Ovary (tissue), 9 donors: Measurements from ENCODE around the gene SLC7A5. TPM values are rescaled to one million over a fixed set of nuclear protein-coding genes. Genes with fewer than 3 reads are reported as not detected.

Experiments
- DNase-seq, 5 donors: peaks; one replicate each; pipeline ENCODE4 v3.0.0-alpha.2; 2019 to 2020
- H3K27ac ChIP-seq, 2 donors: fragments of 200-600 bp; one replicate each; pipeline versions ENCODE4 v1.5.1 to v1.8.0; 2019 to 2022
- H3K27me3 ChIP-seq: fragments of 200-600 bp; one replicate; pipeline ENCODE4 v1.8.0; 2022
- H3K36me3 ChIP-seq: fragments of 200-600 bp; sonication (generic); one replicate; pipeline ENCODE4 v1.5.1; 2019
- H3K4me1 ChIP-seq: one replicate; pipeline ENCODE4 v1.8.1; 2013; ENCODE audit warnings: mild to moderate bottlenecking, moderate library complexity; ENCODE audit not compliant: insufficient read depth
- H3K4me3 ChIP-seq: fragments of 200-600 bp; sonication (generic); one replicate; pipeline ENCODE4 v1.5.1; 2017
- H3K9me3 ChIP-seq, 2 donors: fragments of 200-600 bp in 1 of 2; sonication (generic) in 1 of 2; one replicate each; pipeline versions ENCODE4 v1.5.1 to v1.8.1; 2013 to 2019; ENCODE audit warnings: mild to moderate bottlenecking in 1 of 2, moderate library complexity in 1 of 2
- CTCF ChIP-seq, 3 donors: fragments of 450-650 bp in 2 of 3; fragments of 200-600 bp in 1 of 3; IDR thresholded peaks; one replicate each; pipeline versions ENCODE4 v1.5.1 to v1.8.0; 2016 to 2022; ENCODE audit warnings: antibody characterized with exemption in 3 of 3, mild to moderate bottlenecking in 1 of 3
- EP300 ChIP-seq: sonication (generic); formaldehyde crosslinking; IDR thresholded peaks from one replicate; pipeline ENCODE4 v1.6.1; 2017; ENCODE audit warnings: antibody characterized with exemption
- POLR2A ChIP-seq: fragments of 450-650 bp; IDR thresholded peaks from one replicate; pipeline ENCODE4 v1.6.1; 2017; ENCODE audit warnings: antibody characterized with exemption, mild to moderate bottlenecking, moderate library complexity
- WGBS, 3 donors: extraction: QIAGEN DNeasy Blood & Tissue Kit in 1 of 3; methylation state at CpG; one replicate each; pipeline versions ENCODE4 v1.1.5 to v1.1.7; 2013 to 2017; 5-methylcytosine and 5-hydroxymethylcytosine counted together
- intact Hi-C, 4 donors: fragments of 100-400 bp; cut with DNase I; formaldehyde crosslinking; loops; one replicate each; pipeline versions ENCODE4 v1.11.0 to v1.15.1; 2022 to 2023
- polyA plus RNA-seq, 2 donors: library from polyadenylated mRNA; stranded (reverse); fragments of 200-250 nt in 1 of 2; fragments of 350-450 nt in 1 of 2; fragmentation: Illumina TruSeq in 1 of 2; extraction: RNeasy Lipid Tissue Mini Kit (QIAGEN cat#74804) in 1 of 2; gene quantifications; one replicate each; pipeline ENCODE4 v1.2.3, GENCODE V29; 2013 to 2014
- total RNA-seq, 7 donors: library from RNA; depleted of rRNA in 2 of 7; stranded (reverse); fragments of >200 nt in 2 of 7; fragmentation: NEBNext Ultra II Directional in 3 of 7; extraction: Animal tissue kit (Norgen Biotek cat#: 25700) in 3 of 7; gene quantifications; one replicate each; pipeline versions ENCODE4 v1.1.0 to v1.2.4, GENCODE V29; 2016 to 2023
- donor health status: DM: no; HTN: no; CAD: no; lungs with moderate emphysema.
- donor health status: DM: no; HTN: no; CAD: no.
- donor health status: Bipolar disorder and iron deficiency.
- donor health status: DM: yes; HTN: yes; CAD: no.
- donor health status: DM: no; HTN: no; CAD: no.
- donor health status: DM: yes; HTN: yes; CAD: no.

SLC7A5 gene
- total and polyA plus RNA-seq, 9 donors: 3.1 to 64.3 (median 9.2) TPM

GRCh38 chr16:87801679-87802259 is 67.5 kb downstream of the SLC7A5 start:
- Histone ChIP-seq H3K9me3 (no peaks in the 10 kb centered on the region), H3K27me3 (no peaks in the 10 kb centered on the region), H3K36me3 (no peaks in the 10 kb centered on the region), H3K27ac (no peak overlapping the region), H3K4me3 (no peak overlapping the region), H3K4me1 (no peaks in the 10 kb centered on the region)
- WGBS, 3 donors: 85 to 88% (median 88%) methylated on average over 16 of the region's 16 CpGs
- intact Hi-C loops: no loop called here
- DNase-seq: no peak
- TF ChIP-seq EP300 (no peak), CTCF (IDR thresholded peaks at IDR 0.05) (no peak), POLR2A (no peak)

GRCh38 chr16:87800497-87800896 is 68.8 kb downstream of the SLC7A5 start:
- intact Hi-C loops: no loop called here
- 82 to 89% (median 88%) methylated on average over 6 of the region's 6 CpGs for WGBS, 3 donors
- no peak for TF ChIP-seq CTCF (IDR thresholded peaks at IDR 0.05)
- no peak for TF ChIP-seq POLR2A
- no peak for TF ChIP-seq EP300

DNA sequence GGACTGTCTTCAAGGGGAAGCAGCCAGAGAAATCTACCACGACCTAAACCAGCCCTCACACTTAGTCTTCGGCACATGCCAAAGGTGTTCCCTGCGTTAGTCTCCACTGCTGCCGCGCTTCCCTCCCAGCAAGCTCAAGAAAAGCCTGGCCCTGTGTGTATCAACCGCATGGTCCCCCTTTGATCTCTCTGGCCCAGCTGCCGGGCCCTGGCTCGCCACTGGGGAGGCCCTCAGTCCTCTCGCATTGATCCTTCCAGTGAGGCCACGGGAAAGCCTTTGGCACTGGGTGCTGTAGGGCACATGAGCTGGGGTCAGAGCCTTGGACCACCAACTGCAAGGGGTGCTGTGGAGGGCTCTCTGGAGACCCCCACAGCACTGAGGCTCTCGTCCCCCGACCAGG is 74.0 kb downstream of the SLC7A5 start:
- H3K27me3 ChIP-seq: no peaks in the 10 kb centered on the region
- no peak overlapping the region for H3K4me3 ChIP-seq
- H3K4me1 ChIP-seq: peaks cover 2% of the 10 kb centered on the region
- no peaks in the 10 kb centered on the region for H3K36me3 ChIP-seq
- no peak for TF ChIP-seq EP300
- TF ChIP-seq POLR2A: no peak
- whole genome bisulfite sequencing, 3 donors: 79 to 88% (median 85%) methylated on average over 12 of the region's 12 CpGs
- intact Hi-C loops: no loop called here
- H3K27ac ChIP-seq: no peak overlapping the region
- H3K9me3 ChIP-seq: no peaks in the 10 kb centered on the region
- no peak for DNase-seq

More at GRCh38 chr16:87800497-87800896, 68.8 kb downstream of the SLC7A5 start:
- no peaks in the 10 kb centered on the region for H3K27me3 ChIP-seq
- H3K4me3 ChIP-seq: no peak overlapping the region
- no peaks in the 10 kb centered on the region for H3K9me3 ChIP-seq
- no peak for DNase-seq
- no peaks in the 10 kb centered on the region for H3K4me1 ChIP-seq
- no peaks in the 10 kb centered on the region for H3K36me3 ChIP-seq
- H3K27ac ChIP-seq: no peak overlapping the region

DNA sequence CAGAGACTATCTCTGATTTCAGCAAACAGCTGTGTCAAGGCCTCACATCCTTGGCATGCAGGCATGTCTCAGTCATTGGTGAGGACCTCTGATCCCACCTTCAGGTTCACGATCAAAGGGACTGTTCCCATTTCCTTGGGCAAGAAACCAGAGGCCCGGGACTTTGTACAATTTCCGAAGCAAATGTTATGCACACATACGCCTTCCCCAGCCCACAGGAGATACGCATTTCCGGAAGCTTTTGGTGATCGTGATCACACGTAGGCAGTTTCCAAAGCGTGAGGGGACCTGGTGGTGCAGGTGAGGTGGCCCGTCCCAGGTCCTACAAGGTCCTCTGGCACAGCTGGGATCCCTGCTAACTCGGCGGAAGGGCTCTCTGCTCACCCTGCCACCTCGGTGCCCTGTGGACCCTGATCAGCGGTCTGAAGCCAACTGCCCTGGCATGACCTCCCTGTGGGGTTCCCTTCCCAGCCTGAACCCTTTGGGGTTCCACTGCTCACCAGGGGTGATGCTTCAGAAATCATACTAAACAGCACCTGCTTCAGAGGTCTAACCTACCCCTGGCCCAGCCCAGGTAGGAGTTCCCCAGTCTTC is 74.7 kb downstream of the SLC7A5 start:
- WGBS, 3 donors: 81 to 92% (median 84%) methylated on average over 14 of the region's 14 CpGs
- intact Hi-C loops: no loop called here
- Histone ChIP-seq H3K27ac (no peak overlapping the region), H3K27me3 (no peaks in the 10 kb centered on the region), H3K36me3 (no peaks in the 10 kb centered on the region), H3K4me3 (no peak overlapping the region), H3K4me1 (peaks cover 2% of the 10 kb centered on the region), H3K9me3 (no peaks in the 10 kb centered on the region)
- DNase-seq: no peak
- TF ChIP-seq POLR2A: no peak
- TF ChIP-seq CTCF (IDR thresholded peaks at IDR 0.05): no peak
- no peak for TF ChIP-seq EP300

DNA sequence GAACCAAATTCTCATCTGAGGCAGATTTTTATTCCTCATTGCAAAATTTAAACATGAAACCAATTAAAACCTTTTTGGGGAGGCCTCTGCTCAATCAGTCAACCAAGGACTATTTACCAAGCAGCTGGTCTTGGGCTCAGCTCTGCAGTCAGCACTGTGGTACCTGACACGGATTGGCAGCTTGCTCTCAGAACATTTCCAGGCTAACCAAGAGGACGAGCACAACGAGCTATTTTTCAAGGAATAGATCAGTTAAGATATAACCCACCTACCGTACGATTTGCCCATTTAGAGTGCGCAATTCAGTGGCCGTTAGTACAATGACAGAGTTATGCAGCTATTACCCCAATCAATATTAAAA is 77.1 kb downstream of the SLC7A5 start:
- no peaks in the 10 kb centered on the region for H3K27me3 ChIP-seq
- DNase-seq: no peak
- intact Hi-C loops: no loop called here
- H3K9me3 ChIP-seq: no peaks in the 10 kb centered on the region
- H3K27ac ChIP-seq: no peak overlapping the region
- 89 to 93% (median 91%) methylated on average over 7 of the region's 7 CpGs for WGBS, 3 donors
- TF ChIP-seq CTCF (IDR thresholded peaks at IDR 0.05) (no peak), POLR2A (no peak), EP300 (no peak)
- H3K4me1 ChIP-seq: peaks cover 2% of the 10 kb centered on the region
- H3K4me3 ChIP-seq: no peak overlapping the region
- no peaks in the 10 kb centered on the region for H3K36me3 ChIP-seq
